ENCODE results near the gene ANAPC16. TPM values are rescaled to one million over a fixed set of nuclear protein-coding genes. Genes with fewer than 3 reads are reported as not detected.

ANAPC16 gene
- total RNA-seq, 1 donor from 2014 or later: 79.2 TPM

DNA sequence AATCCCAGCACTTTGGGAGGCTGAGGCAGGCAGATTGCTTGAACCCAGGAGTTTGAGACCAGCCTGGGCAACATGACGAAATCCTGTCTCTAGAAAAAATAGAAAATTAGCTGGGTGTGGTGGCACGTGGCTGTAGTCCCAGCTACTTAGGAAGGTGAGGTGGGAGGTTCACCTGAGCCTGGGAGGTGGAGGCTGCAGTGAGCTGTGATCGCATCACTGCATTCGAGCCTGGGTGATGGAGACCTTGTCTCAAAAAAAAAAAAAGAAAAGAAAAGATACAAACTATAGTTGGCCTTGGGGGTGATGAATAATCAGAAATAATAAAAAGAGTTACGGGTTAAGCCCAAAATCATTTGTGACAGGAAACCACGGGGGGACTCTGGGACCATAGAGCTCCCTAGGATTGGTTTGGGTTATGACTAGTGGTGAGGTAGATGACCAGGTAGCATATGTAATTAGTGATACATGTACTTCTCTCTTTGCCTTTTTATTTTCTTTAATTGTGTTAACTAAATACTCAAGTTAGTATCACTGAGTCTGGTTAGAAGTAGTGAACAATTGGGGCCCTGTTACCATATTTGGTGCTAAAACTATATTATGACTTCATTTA, 10.7 kb downstream of the ANAPC16 start:
- DNase-seq (ENCODE audit: extremely low spot score, unreplicated experiment): no peak
- Mint-ChIP-seq H3K27ac (no peak overlapping the region), H3K36me3 (peaks cover 15% of the 10 kb centered on the region), H3K4me3 (no peak overlapping the region), H3K9me3 (no peaks in the 10 kb centered on the region), H3K27me3 (no peaks in the 10 kb centered on the region), H3K4me1 (ENCODE audit: unreplicated experiment) (peaks cover 29% of the 10 kb centered on the region)
- TF ChIP-seq, protein P1, sequence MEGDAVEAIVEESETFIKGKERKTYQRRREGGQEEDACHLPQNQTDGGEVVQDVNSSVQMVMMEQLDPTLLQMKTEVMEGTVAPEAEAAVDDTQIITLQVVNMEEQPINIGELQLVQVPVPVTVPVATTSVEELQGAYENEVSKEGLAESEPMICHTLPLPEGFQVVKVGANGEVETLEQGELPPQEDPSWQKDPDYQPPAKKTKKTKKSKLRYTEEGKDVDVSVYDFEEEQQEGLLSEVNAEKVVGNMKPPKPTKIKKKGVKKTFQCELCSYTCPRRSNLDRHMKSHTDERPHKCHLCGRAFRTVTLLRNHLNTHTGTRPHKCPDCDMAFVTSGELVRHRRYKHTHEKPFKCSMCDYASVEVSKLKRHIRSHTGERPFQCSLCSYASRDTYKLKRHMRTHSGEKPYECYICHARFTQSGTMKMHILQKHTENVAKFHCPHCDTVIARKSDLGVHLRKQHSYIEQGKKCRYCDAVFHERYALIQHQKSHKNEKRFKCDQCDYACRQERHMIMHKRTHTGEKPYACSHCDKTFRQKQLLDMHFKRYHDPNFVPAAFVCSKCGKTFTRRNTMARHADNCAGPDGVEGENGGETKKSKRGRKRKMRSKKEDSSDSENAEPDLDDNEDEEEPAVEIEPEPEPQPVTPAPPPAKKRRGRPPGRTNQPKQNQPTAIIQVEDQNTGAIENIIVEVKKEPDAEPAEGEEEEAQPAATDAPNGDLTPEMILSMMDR (conservative IDR thresholded peaks at IDR 0.05): no peak

GRCh38 chr10:72227826-72228225, 12.0 kb downstream of the ANAPC16 start:
- H3K36me3 Mint-ChIP-seq: peaks cover 13% of the 10 kb centered on the region
- H3K27ac Mint-ChIP-seq: no peak overlapping the region
- H3K4me1 Mint-ChIP-seq (ENCODE audit: unreplicated experiment): peaks cover 26% of the 10 kb centered on the region
- TF ChIP-seq, protein P1 (conservative IDR thresholded peaks at IDR 0.05): no peak
- no peaks in the 10 kb centered on the region for H3K9me3 Mint-ChIP-seq
- no peaks in the 10 kb centered on the region for H3K27me3 Mint-ChIP-seq
- DNase-seq (ENCODE audit: extremely low spot score, unreplicated experiment): no peak
- no peak overlapping the region for H3K4me3 Mint-ChIP-seq

- no peaks in the 10 kb centered on the region for H3K27me3 Mint-ChIP-seq
- TF ChIP-seq, protein P1 (conservative IDR thresholded peaks at IDR 0.05): no peak
- peaks cover 24% of the 10 kb centered on the region for H3K4me1 Mint-ChIP-seq (ENCODE audit: unreplicated experiment)
- no peaks in the 10 kb centered on the region for H3K9me3 Mint-ChIP-seq
- no peak overlapping the region for H3K4me3 Mint-ChIP-seq
- no peak overlapping the region for H3K27ac Mint-ChIP-seq
- DNase-seq (ENCODE audit: extremely low spot score, unreplicated experiment): no peak
- H3K36me3 Mint-ChIP-seq: peaks cover 17% of the 10 kb centered on the region
Observed at GRCh38 chr10:72228318-72228751, 12.5 kb downstream of the ANAPC16 start.

DNA sequence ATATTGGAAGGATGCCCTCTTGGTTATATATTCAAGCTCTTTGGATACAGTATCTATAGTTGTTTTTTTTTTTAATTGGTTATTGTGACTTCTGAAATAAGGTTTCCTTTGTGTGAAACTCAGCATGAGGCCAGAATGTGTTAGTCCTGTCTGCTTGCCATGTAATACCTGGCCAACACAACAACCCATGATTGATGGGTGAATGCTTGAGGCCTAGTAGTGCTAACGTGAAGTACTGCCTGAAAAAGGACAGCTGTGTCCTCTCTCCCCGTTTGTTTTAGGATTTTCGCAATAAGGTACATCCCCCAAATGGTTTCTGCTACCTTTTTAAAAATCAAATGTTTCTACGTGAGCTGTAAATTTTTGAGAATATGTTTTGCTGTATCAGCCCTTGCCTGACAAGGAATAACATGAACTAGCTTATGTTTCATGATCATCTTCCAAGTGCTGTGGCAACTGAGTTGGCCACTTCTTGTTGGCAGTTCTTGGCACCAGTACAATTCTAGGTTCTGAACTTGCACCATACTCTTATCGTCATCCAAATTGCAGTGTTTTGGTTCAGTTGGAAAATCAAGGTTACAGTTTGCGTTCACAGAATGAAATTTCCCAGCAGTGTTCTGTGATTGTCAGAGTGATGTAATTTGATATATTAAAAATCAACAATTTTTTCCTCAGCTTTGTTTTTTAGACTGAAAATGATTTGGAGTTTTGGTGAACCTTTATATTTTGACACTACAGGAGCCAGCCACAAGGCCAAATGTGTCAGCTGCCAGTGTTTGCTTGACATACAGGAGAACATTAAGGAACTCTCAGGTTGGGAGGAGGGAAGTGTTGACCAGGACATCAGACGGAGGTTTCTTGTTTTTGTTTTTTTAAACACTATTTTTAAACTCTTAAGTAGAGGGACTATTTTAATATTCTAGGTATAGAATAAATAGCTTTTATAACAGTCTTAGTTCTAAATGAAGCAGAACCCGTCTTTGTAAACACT, 13.7 kb downstream of the ANAPC16 start:
- H3K4me3 Mint-ChIP-seq: no peak overlapping the region
- H3K36me3 Mint-ChIP-seq: peaks cover 16% of the 10 kb centered on the region
- TF ChIP-seq, protein P1 (conservative IDR thresholded peaks at IDR 0.05): no peak
- H3K27me3 Mint-ChIP-seq: no peaks in the 10 kb centered on the region
- DNase-seq (ENCODE audit: extremely low spot score, unreplicated experiment): no peak
- H3K4me1 Mint-ChIP-seq (ENCODE audit: unreplicated experiment): peaks cover 21% of the 10 kb centered on the region
- H3K27ac Mint-ChIP-seq: peak overlapping the region; percentile 44
- no peaks in the 10 kb centered on the region for H3K9me3 Mint-ChIP-seq

DNA sequence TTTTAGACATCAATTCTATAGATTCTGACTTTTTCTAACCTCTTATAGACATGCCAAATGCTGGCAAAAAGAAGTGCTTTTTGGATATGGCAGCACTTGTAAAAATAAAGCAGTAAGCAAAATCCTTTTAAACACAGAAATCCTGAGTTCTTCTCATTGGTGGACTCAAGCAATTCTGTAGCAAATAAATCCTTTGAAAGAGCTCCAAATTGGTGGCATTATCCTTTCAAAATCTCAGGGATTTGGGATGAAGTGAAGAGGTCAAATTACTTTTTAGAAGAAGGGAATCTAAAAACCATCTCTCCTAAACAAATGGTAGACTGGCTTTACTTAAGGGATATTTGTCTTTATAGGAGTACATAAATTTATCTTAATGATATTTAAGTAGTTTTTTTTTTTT, 17.8 kb downstream of the ANAPC16 start:
- H3K27me3 Mint-ChIP-seq: no peaks in the 10 kb centered on the region
- peaks cover 12% of the 10 kb centered on the region for H3K4me1 Mint-ChIP-seq (ENCODE audit: unreplicated experiment)
- peaks cover 20% of the 10 kb centered on the region for H3K36me3 Mint-ChIP-seq
- DNase-seq (ENCODE audit: extremely low spot score, unreplicated experiment): no peak
- TF ChIP-seq, protein P1 (conservative IDR thresholded peaks at IDR 0.05): no peak
- no peak overlapping the region for H3K27ac Mint-ChIP-seq
- no peak overlapping the region for H3K4me3 Mint-ChIP-seq
- no peaks in the 10 kb centered on the region for H3K9me3 Mint-ChIP-seq
